ENCODE results near the gene PKN1.
"Not testable (repeated sequence)": the region's sequence is repeated elsewhere in the genome, so short reads cannot be mapped to it uniquely, and the experiment has no call there.

Gene PKN1

GRCh38 chr19:14432791-14433553, at the start of gene PKN1:
Gene PKN1 (plus strand): TSS chr19:14433306. CDS start chr19:14433522, 216 bp downstream.
- peak; percentile 67 for DNase-seq

GRCh38 chr19:14383661-14384555, 49.2 kb upstream of the PKN1 start:
- peak; percentile 78 for DNase-seq

- peak; percentile 52 for DNase-seq
Observed at GRCh38 chr19:14385492-14385891, 47.6 kb upstream of the PKN1 start.

- DNase-seq: no peak
Observed at GRCh38 chr19:14390548-14390947, 42.6 kb upstream of the PKN1 start.

GRCh38 chr19:14391156-14391821, 41.8 kb upstream of the PKN1 start:
- no peak for DNase-seq

- no peak for DNase-seq
Observed at GRCh38 chr19:14393329-14393728, 39.8 kb upstream of the PKN1 start.

GRCh38 chr19:14394167-14394566, 38.9 kb upstream of the PKN1 start:
- DNase-seq: no peak

GRCh38 chr19:14395262-14395661, 37.8 kb upstream of the PKN1 start:
- no peak for DNase-seq

GRCh38 chr19:14395710-14396336, 37.3 kb upstream of the PKN1 start:
- no peak for DNase-seq

- not testable (repeated sequence) for DNase-seq
Observed at GRCh38 chr19:14396730-14397129, 36.4 kb upstream of the PKN1 start.

- DNase-seq: not testable (repeated sequence)
Observed at GRCh38 chr19:14397168-14397567, 35.9 kb upstream of the PKN1 start.

GRCh38 chr19:14400951-14401431, 32.1 kb upstream of the PKN1 start:
- DNase-seq: peak; percentile 39

GRCh38 chr19:14401468-14402195, 31.5 kb upstream of the PKN1 start:
- DNase-seq: no peak

GRCh38 chr19:14402332-14403144, 30.6 kb upstream of the PKN1 start:
- no peak for DNase-seq

GRCh38 chr19:14403145-14403930, 29.8 kb upstream of the PKN1 start:
- not testable (repeated sequence) for DNase-seq

GRCh38 chr19:14404312-14404711, 28.8 kb upstream of the PKN1 start:
- DNase-seq: no peak

- DNase-seq: no peak
Observed at GRCh38 chr19:14405380-14405757, 27.7 kb upstream of the PKN1 start.

GRCh38 chr19:14405758-14406644, 27.1 kb upstream of the PKN1 start:
- peak; percentile 94 for DNase-seq

Data from activated CD4-positive, alpha-beta T cell treated with anti-CD3 and anti-CD28 coated beads, Interleukin-10, Interleukin-2, amounts not matched to agents 100 ng/mL and 50 ng/mL, durations not matched to agents 16 hours and 8 hours (primary cell).